ENCODE data around the gene TRIM71.
"Not testable (repeated sequence)": the region's sequence is repeated elsewhere in the genome, so short reads cannot be mapped to it uniquely, and the experiment has no call there.

TRIM71 gene

GRCh38 chr3:32937331-32937730, 119.5 kb downstream of the TRIM71 start:
- no peak for TF ChIP-seq ZNF768 (tag by site-specific recombination; IDR thresholded peaks at IDR 0.05)
- TF ChIP-seq ZNF24 (tag by site-specific recombination; IDR thresholded peaks at IDR 0.05): no peak
- TF ChIP-seq ZNF311 (tag by site-specific recombination; IDR thresholded peaks at IDR 0.05; ENCODE audit: borderline replicate concordance): no peak
- TF ChIP-seq HOXD13 (CRISPR knock-in tag; IDR thresholded peaks at IDR 0.05; ENCODE audit: borderline replicate concordance): no peak
- no peaks in the 10 kb centered on the region for H3K9me3 ChIP-seq (ENCODE audit: control insufficient read depth, insufficient read depth, low read depth, low read length)
- POLR2A ChIA-PET: no interaction called here
- no peaks in the 10 kb centered on the region for H3K4me1 ChIP-seq (ENCODE audit: control insufficient read depth, insufficient read depth, low read length)
- no peak overlapping the region for H3K27ac ChIP-seq (ENCODE audit: extremely low read depth, low read depth, low read length)
- CTCF ChIA-PET: interaction anchor here (1.3 kb wide), 1 partner anchor 203 kb away, joined by 4 read pairs; no protein-coding TSS in a partner anchor
- H3K36me3 ChIP-seq (ENCODE audit: control insufficient read depth in 2 of 2, insufficient read depth in 1 of 2, low read length in 2 of 2): no peaks in the 10 kb centered on the region
- H3K4me3 ChIP-seq (ENCODE audit: low read depth, low read length): no peak overlapping the region

GRCh38 chr3:32939531-32940284, 121.9 kb downstream of the TRIM71 start:
- H3K9me3 ChIP-seq (ENCODE audit: control insufficient read depth, insufficient read depth, low read depth, low read length); POLR2A ChIA-PET; H3K36me3 ChIP-seq (ENCODE audit: control insufficient read depth in 2 of 2, insufficient read depth in 1 of 2, low read length in 2 of 2); H3K27ac ChIP-seq (ENCODE audit: extremely low read depth, low read depth, low read length); H3K4me3 ChIP-seq (ENCODE audit: low read depth, low read length); H3K4me1 ChIP-seq (ENCODE audit: control insufficient read depth, insufficient read depth, low read length); CTCF ChIA-PET: not testable (repeated sequence)

GRCh38 chr3:32940726-32941125, 122.9 kb downstream of the TRIM71 start:
- ChIA-PET POLR2A (no interaction called here), CTCF (no interaction called here)
- H3K27ac ChIP-seq (ENCODE audit: extremely low read depth, low read depth, low read length): no peak overlapping the region
- TF ChIP-seq ZNF701 (tag by site-specific recombination; IDR thresholded peaks at IDR 0.05) (no peak), ZBTB49 (tag by site-specific recombination; IDR thresholded peaks at IDR 0.05; ENCODE audit: low read depth) (no peak), ZNF175 (tag by site-specific recombination; IDR thresholded peaks at IDR 0.05) (no peak), ZNF585B (tag by site-specific recombination; IDR thresholded peaks at IDR 0.05) (no peak), ZBTB8A (tag by site-specific recombination; IDR thresholded peaks at IDR 0.05) (no peak), GFI1B (tag by site-specific recombination; IDR thresholded peaks at IDR 0.05) (no peak), HOXA7 (CRISPR knock-in tag; IDR thresholded peaks at IDR 0.05; ENCODE audit: borderline replicate concordance) (no peak), YY1 (tag by site-specific recombination; IDR thresholded peaks at IDR 0.05) (no peak), ZNF76 (tag by site-specific recombination; IDR thresholded peaks at IDR 0.05; ENCODE audit: borderline replicate concordance, low read depth) (no peak), ZNF654 (tag by site-specific recombination; IDR thresholded peaks at IDR 0.05; ENCODE audit: low read depth) (no peak), ZNF423 (tag by site-specific recombination; IDR thresholded peaks at IDR 0.05) (no peak), ZSCAN4 (tag by site-specific recombination; IDR thresholded peaks at IDR 0.05) (no peak), SP7 (tag by site-specific recombination; IDR thresholded peaks at IDR 0.05) (no peak), ZNF580 (tag by site-specific recombination; IDR thresholded peaks at IDR 0.05) (no peak), ZNF266 (tag by site-specific recombination; IDR thresholded peaks at IDR 0.05; ENCODE audit: low read depth) (no peak), ZNF677 (tag by site-specific recombination; IDR thresholded peaks at IDR 0.05) (no peak), ZNF488 (tag by site-specific recombination; IDR thresholded peaks at IDR 0.05) (no peak), BCL11A (tag by site-specific recombination; IDR thresholded peaks at IDR 0.05; ENCODE audit: low read depth) (no peak), KLF16 (tag by site-specific recombination; IDR thresholded peaks at IDR 0.05) (no peak)
- H3K4me1 ChIP-seq (ENCODE audit: control insufficient read depth, insufficient read depth, low read length): no peaks in the 10 kb centered on the region
- no peaks in the 10 kb centered on the region for H3K36me3 ChIP-seq (ENCODE audit: control insufficient read depth in 2 of 2, insufficient read depth in 1 of 2, low read length in 2 of 2)
- H3K9me3 ChIP-seq (ENCODE audit: control insufficient read depth, insufficient read depth, low read depth, low read length): no peaks in the 10 kb centered on the region
- no peak overlapping the region for H3K4me3 ChIP-seq (ENCODE audit: low read depth, low read length)
